WTC11 (cell line): ENCODE data around the gene YWHAH. TPM values are rescaled to one million over a fixed set of nuclear protein-coding genes. Genes with fewer than 3 reads are reported as not detected.

ENCODE experiments used
- AR ChIP-seq: fragments of 250-450 bp; sonication (Bioruptor Pico); IDR thresholded peaks from 2 replicates; pipeline ENCODE4 v1.9.0; 2021; ENCODE audit warnings: mild to moderate bottlenecking
- E2F5 ChIP-seq: sonication (generic); formaldehyde crosslinking; IDR thresholded peaks from 2 replicates; pipeline ENCODE4 v1.8.1; 2022; ENCODE audit warnings: mild to moderate bottlenecking, moderate library complexity, missing genetic modification reagents
- total RNA-seq: library from RNA; stranded (reverse); gene quantifications from 3 replicates; pipeline ENCODE4 v1.2.3, GENCODE V29; 2021

YWHAH gene
- total RNA-seq, 1 experiment from 2014 or later = 203 TPM

GRCh38 chr22:32005453-32005852, 61.1 kb downstream of the YWHAH start (continued):
- TF ChIP-seq AR (CRISPR knock-in tag) (no peak), E2F5 (CRISPR knock-in tag) (no peak)

Other genes with a start within 250 kb of the YWHAH start
- gene PRR14L, start 194.4 kb upstream of the YWHAH start, total RNA-seq = 84.7 to 90.1 TPM (median 89.3 TPM) in 3 replicates
- gene DEPDC5, start 190.5 kb upstream of the YWHAH start, total RNA-seq = 26.4 to 40.5 TPM (median 33.4 TPM) in 3 replicates
- not detected in 3 replicates for gene SLC5A1, start 98.7 kb downstream of the YWHAH start, total RNA-seq
- 0.61 to 0.78 TPM (median 0.69 TPM) in 3 replicates for gene C22orf42, start 214.8 kb downstream of the YWHAH start, total RNA-seq